ENCODE data around the gene SNX33.

DNA sequence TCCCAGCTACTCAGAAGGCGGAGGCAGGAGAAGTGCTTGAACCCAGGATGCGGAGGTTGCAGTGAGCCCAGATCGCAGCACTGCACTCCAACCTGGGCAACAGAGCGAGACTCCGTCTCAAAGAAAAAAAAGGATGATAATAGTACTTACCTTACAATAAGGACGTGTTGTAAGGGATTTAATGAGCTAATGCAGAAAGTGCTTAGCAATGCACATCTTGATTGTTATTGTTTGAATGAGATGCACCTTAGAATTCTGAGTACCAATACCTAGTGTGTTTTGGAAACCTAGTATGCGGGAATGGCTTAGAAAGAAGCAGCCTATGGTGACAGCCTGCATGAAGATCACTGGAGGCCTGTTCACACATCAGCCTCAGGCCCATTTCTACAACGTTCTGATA, 41.7 kb upstream of the SNX33 start:
- TF ChIP-seq CTCF (IDR thresholded peaks at IDR 0.05) (no peak), POLR2AphosphoS5 (IDR thresholded peaks at IDR 0.05) (no peak)
